SU-DHL-6 (cell line): ENCODE data around the gene MSANTD1.

Experiments used
- H2AFZ ChIP-seq: fragments of 200-600 bp; sonication (generic); 2 replicates; pipeline ENCODE4 v1.6.1; 2014; ENCODE audit warnings: low read depth, mild to moderate bottlenecking, moderate library complexity, mixed read lengths, antibody characterized with exemption, low read length; ENCODE audit not compliant: severe bottlenecking
- H3F3A ChIP-seq: fragments of 200-600 bp; shearing (Covaris generic); 2 replicates; pipeline ENCODE4 v1.6.0; 2016; ENCODE audit warnings: antibody characterized with exemption, mild to moderate bottlenecking; ENCODE audit not compliant: insufficient read depth
- H3K27ac ChIP-seq: fragments of 200-600 bp; sonication (generic); 2 replicates; pipeline ENCODE4 v1.5.1; 2016; ENCODE audit warnings: low read depth, mild to moderate bottlenecking, low read length, moderate library complexity, mixed read lengths
- H3K27me3 ChIP-seq: fragments of 200-600 bp; sonication (generic), shearing (Covaris generic); 2 replicates; pipeline ENCODE4 v1.6.0; 2014; ENCODE audit warnings: mild to moderate bottlenecking, low read length
- H3K36me3 ChIP-seq: fragments of 200-600 bp; sonication (generic); 2 replicates; pipeline ENCODE4 v1.6.1; 2014; ENCODE audit warnings: mild to moderate bottlenecking, low read length, mixed read lengths
- H3K4me2 ChIP-seq: fragments of 300-600, 200-600 bp; shearing (Covaris generic), sonication (generic); 2 replicates; pipeline ENCODE4 v1.6.0; 2014; ENCODE audit warnings: low read length, low read depth, mild to moderate bottlenecking; ENCODE audit not compliant: poor library complexity, severe bottlenecking
- H3K4me3 ChIP-seq: fragments of 200-600 bp; sonication (generic); 2 replicates; pipeline ENCODE4 v1.5.1; 2014; ENCODE audit warnings: antibody characterized with exemption, low read length, mild to moderate bottlenecking, mixed read lengths; ENCODE audit not compliant: insufficient read depth, poor library complexity, severe bottlenecking
- H3K79me2 ChIP-seq: fragments of 200-600 bp; sonication (generic); 2 replicates; pipeline ENCODE4 v1.6.1; 2014; ENCODE audit warnings: mild to moderate bottlenecking, low read length, moderate library complexity; ENCODE audit not compliant: insufficient read depth
- H3K9ac ChIP-seq: fragments of 200-600 bp; sonication (generic); 2 replicates; pipeline ENCODE4 v1.7.0; 2014; ENCODE audit warnings: mild to moderate bottlenecking, low read length
- H3K9me2 ChIP-seq: fragments of 200-600 bp; sonication (generic); replicated peaks from 2 replicates; pipeline ENCODE4 v1.6.1; 2014; ENCODE audit warnings: low read length; ENCODE audit not compliant: insufficient read depth
- H3K9me3 ChIP-seq: fragments of 200-600 bp; sonication (generic); 2 replicates; pipeline ENCODE4 v1.6.1; 2014; ENCODE audit warnings: low read length, mixed read lengths; ENCODE audit not compliant: insufficient read depth
- H4K20me1 ChIP-seq: fragments of 200-600 bp; sonication (generic); 2 replicates; pipeline ENCODE4 v1.6.1; 2014; ENCODE audit warnings: low read depth, mild to moderate bottlenecking, antibody characterized with exemption, low read length, moderate library complexity, mixed read lengths
- CTCF ChIP-seq: fragments of 200-600 bp; sonication (generic); IDR thresholded peaks from one replicate; pipeline ENCODE4 v1.5.1; 2017; ENCODE audit warnings: antibody characterized with exemption, mild to moderate bottlenecking, low read length, moderate library complexity; ENCODE audit not compliant: insufficient read depth, poor library complexity, severe bottlenecking
- EZH2phosphoT487 ChIP-seq: fragments of 200-600 bp; sonication (generic), shearing (Covaris generic); conservative IDR thresholded peaks from 2 replicates; pipeline ENCODE4 v1.6.1; 2018; ENCODE audit warnings: mild to moderate bottlenecking, antibody characterized with exemption, low read length, moderate library complexity, mixed read lengths

The MSANTD1 gene

GRCh38 chr4:3235030-3235345 lies 14.0 kb upstream of the MSANTD1 start:
- TF ChIP-seq EZH2phosphoT487 (no peak), CTCF (no peak)
- H3K9me2 ChIP-seq = no peaks in the 10 kb centered on the region
- H4K20me1 ChIP-seq = no peaks in the 10 kb centered on the region
- no peaks in the 10 kb centered on the region for H3K79me2 ChIP-seq
- H3K27ac ChIP-seq = no peak overlapping the region
- no peak overlapping the region for H3K4me3 ChIP-seq
- H3K27me3 ChIP-seq = no peaks in the 10 kb centered on the region
- no peak overlapping the region for H3K9ac ChIP-seq
- H3K36me3 ChIP-seq = no peaks in the 10 kb centered on the region
- no peak overlapping the region for H2AFZ ChIP-seq
- no peaks in the 10 kb centered on the region for H3F3A ChIP-seq
- H3K4me2 ChIP-seq = no peak overlapping the region
- H3K9me3 ChIP-seq = no peaks in the 10 kb centered on the region

- H3F3A ChIP-seq = no peaks in the 10 kb centered on the region
- no peak overlapping the region for H2AFZ ChIP-seq
- no peaks in the 10 kb centered on the region for H3K36me3 ChIP-seq
- no peaks in the 10 kb centered on the region for H3K9me2 ChIP-seq
- no peaks in the 10 kb centered on the region for H3K9me3 ChIP-seq
- H3K4me2 ChIP-seq = no peak overlapping the region
- no peak overlapping the region for H3K9ac ChIP-seq
- H3K4me3 ChIP-seq = no peak overlapping the region
- TF ChIP-seq CTCF (no peak), EZH2phosphoT487 (no peak)
- H3K27me3 ChIP-seq = no peaks in the 10 kb centered on the region
- H4K20me1 ChIP-seq = no peaks in the 10 kb centered on the region
- H3K79me2 ChIP-seq = no peaks in the 10 kb centered on the region
- no peak overlapping the region for H3K27ac ChIP-seq
Observed at GRCh38 chr4:3235581-3235980, 13.4 kb upstream of the MSANTD1 start.

GRCh38 chr4:3236326-3236878 lies 12.6 kb upstream of the MSANTD1 start:
- Histone ChIP-seq H3K9me2 (no peaks in the 10 kb centered on the region), H3K79me2 (no peaks in the 10 kb centered on the region), H2AFZ (no peak overlapping the region), H3K4me3 (no peak overlapping the region), H4K20me1 (no peaks in the 10 kb centered on the region), H3K27me3 (no peaks in the 10 kb centered on the region), H3F3A (no peaks in the 10 kb centered on the region), H3K9ac (no peak overlapping the region), H3K36me3 (no peaks in the 10 kb centered on the region), H3K9me3 (no peaks in the 10 kb centered on the region), H3K27ac (no peak overlapping the region), H3K4me2 (no peak overlapping the region)
- TF ChIP-seq CTCF (no peak), EZH2phosphoT487 (no peak)
